DOHH2 (cell line): ENCODE data around the gene SMYD2.

Experiments used
- H3F3A ChIP-seq: fragments of 200-600 bp; sonication (generic), shearing (Covaris generic); 2 replicates; pipeline ENCODE4 v1.6.0; 2016; ENCODE audit warnings: antibody characterized with exemption, mild to moderate bottlenecking; ENCODE audit not compliant: control insufficient read depth, insufficient read depth
- H3K27ac ChIP-seq: fragments of 200-600 bp; sonication (generic); 2 replicates; pipeline ENCODE4 v1.5.1; 2014; ENCODE audit warnings: low read depth, mild to moderate bottlenecking, low read length, moderate library complexity
- H3K27me3 ChIP-seq: fragments of 200-600 bp; sonication (generic); 2 replicates; pipeline ENCODE4 v1.6.1; 2014; ENCODE audit warnings: mild to moderate bottlenecking, low read length, mixed read lengths; ENCODE audit not compliant: control insufficient read depth
- H3K36me3 ChIP-seq: fragments of 200-600 bp; sonication (generic); 2 replicates; pipeline ENCODE4 v1.6.1; 2014; ENCODE audit warnings: mild to moderate bottlenecking, low read length, moderate library complexity, mixed read lengths; ENCODE audit not compliant: control insufficient read depth
- H3K4me1 ChIP-seq: fragments of 200-600 bp; sonication (generic); 2 replicates; pipeline ENCODE4 v1.6.1; 2014; ENCODE audit warnings: mild to moderate bottlenecking, low read length, mixed read lengths; ENCODE audit not compliant: control insufficient read depth
- H3K4me2 ChIP-seq: fragments of 200-600 bp; sonication (generic); 2 replicates; pipeline ENCODE4 v1.6.0; 2014; ENCODE audit warnings: mild to moderate bottlenecking, low read length, moderate library complexity
- H3K4me3 ChIP-seq: fragments of 200-600 bp; sonication (generic); 2 replicates; pipeline ENCODE4 v1.5.1; 2014; ENCODE audit warnings: mild to moderate bottlenecking, low read length, mixed read lengths
- H3K79me2 ChIP-seq: fragments of 200-600 bp; sonication (generic); 2 replicates; pipeline ENCODE4 v1.6.1; 2014; ENCODE audit warnings: mild to moderate bottlenecking, low read length, mixed read lengths; ENCODE audit not compliant: control insufficient read depth
- H3K9me2 ChIP-seq: fragments of 200-600 bp; sonication (generic); replicated peaks from 2 replicates; pipeline ENCODE4 v1.6.1; 2014; ENCODE audit warnings: mild to moderate bottlenecking, low read length, mixed read lengths; ENCODE audit not compliant: control insufficient read depth
- H3K9me3 ChIP-seq: fragments of 200-600 bp; sonication (generic); 2 replicates; pipeline ENCODE4 v1.6.1; 2014; ENCODE audit warnings: antibody characterized with exemption, low read length, mixed read lengths; ENCODE audit not compliant: control insufficient read depth, insufficient read depth
- H4K20me1 ChIP-seq: fragments of 200-600 bp; sonication (generic); 2 replicates; pipeline ENCODE4 v1.6.0; 2014; ENCODE audit warnings: low read depth, mild to moderate bottlenecking, antibody characterized with exemption, low read length, moderate library complexity; ENCODE audit not compliant: control insufficient read depth, insufficient read depth
- EZH2phosphoT487 ChIP-seq: fragments of 200-600 bp; sonication (generic); IDR thresholded peaks from 2 replicates; pipeline ENCODE4 v1.6.1; 2017; ENCODE audit warnings: borderline replicate concordance, mild to moderate bottlenecking, antibody characterized with exemption, low read length, moderate library complexity, mixed read lengths
- TF ChIP-seq, protein P1 (sequence below): fragments of 200-600 bp; sonication (generic); IDR thresholded peaks from one replicate; pipeline ENCODE4 v1.5.1; 2014; ENCODE audit warnings: antibody characterized with exemption, mild to moderate bottlenecking, low read depth, low read length; ENCODE audit not compliant: poor library complexity, severe bottlenecking

The SMYD2 gene

DNA sequence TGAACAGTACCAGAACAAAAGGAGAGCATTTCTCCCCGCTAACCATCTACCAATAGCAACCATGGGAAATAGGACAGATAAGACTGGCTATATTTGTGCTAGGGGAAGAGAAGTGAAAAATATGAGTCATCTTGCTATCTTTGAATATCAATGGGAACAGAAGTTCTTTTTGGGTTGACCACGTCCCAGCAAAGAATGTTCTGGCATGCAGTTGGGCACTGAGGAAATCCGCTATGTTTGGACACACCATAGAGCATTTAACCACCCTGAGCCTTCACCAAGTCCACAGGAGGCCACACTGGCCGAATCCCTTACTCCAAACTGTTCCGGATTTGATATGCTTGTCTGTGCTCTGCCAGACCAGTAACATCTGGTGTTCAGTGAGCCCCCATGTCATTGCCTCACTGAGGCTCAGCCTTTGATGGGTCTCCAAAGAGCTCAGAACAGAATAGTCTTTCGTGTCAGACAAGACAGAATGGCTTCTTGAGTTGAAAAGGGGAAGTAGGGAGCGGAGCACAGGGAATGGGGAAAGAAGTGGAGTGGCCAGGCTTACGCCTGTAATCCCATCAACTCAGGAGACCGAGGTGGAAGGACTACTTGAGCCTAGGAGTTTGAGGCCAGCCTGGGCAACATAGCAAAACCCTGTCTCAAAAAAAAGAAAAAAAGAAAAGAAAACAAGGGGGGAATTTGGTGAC lies 81.4 kb downstream of the SMYD2 start:
- Histone ChIP-seq H3K79me2 (no peaks in the 10 kb centered on the region), H3F3A (no peaks in the 10 kb centered on the region), H3K27me3 (no peaks in the 10 kb centered on the region; the same call in 1 of the 2 replicates), H3K36me3 (no peaks in the 10 kb centered on the region), H3K9me3 (no peaks in the 10 kb centered on the region), H3K4me3 (no peak overlapping the region), H4K20me1 (no peaks in the 10 kb centered on the region), H3K27ac (no peak overlapping the region), H3K9me2 (no peaks in the 10 kb centered on the region), H3K4me2 (no peak overlapping the region), H3K4me1 (no peaks in the 10 kb centered on the region)
- TF ChIP-seq, protein P1, sequence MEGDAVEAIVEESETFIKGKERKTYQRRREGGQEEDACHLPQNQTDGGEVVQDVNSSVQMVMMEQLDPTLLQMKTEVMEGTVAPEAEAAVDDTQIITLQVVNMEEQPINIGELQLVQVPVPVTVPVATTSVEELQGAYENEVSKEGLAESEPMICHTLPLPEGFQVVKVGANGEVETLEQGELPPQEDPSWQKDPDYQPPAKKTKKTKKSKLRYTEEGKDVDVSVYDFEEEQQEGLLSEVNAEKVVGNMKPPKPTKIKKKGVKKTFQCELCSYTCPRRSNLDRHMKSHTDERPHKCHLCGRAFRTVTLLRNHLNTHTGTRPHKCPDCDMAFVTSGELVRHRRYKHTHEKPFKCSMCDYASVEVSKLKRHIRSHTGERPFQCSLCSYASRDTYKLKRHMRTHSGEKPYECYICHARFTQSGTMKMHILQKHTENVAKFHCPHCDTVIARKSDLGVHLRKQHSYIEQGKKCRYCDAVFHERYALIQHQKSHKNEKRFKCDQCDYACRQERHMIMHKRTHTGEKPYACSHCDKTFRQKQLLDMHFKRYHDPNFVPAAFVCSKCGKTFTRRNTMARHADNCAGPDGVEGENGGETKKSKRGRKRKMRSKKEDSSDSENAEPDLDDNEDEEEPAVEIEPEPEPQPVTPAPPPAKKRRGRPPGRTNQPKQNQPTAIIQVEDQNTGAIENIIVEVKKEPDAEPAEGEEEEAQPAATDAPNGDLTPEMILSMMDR = no peak
- no peak for TF ChIP-seq EZH2phosphoT487

DNA sequence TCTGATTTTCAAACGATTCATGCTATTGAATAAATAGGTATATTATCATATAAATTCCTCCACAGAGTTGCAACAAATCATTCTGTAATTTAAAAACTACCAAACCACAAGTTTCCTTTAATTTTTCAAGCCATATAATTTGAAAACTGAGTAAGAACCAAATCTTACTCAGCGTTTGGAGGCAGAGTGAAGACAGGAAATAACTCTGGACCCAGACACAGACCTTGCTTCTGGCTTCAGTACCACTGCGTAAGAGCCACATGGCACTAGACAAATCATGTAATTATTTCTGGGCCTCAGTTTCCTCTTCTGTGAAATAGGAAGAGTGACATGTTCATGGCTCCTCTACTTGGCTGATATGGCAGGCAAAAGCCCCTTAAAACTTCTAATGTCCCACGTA lies 82.4 kb downstream of the SMYD2 start:
- no peaks in the 10 kb centered on the region for H4K20me1 ChIP-seq
- no peak overlapping the region for H3K4me3 ChIP-seq
- no peaks in the 10 kb centered on the region for H3F3A ChIP-seq
- H3K9me3 ChIP-seq = no peaks in the 10 kb centered on the region
- H3K36me3 ChIP-seq = no peaks in the 10 kb centered on the region
- no peak overlapping the region for H3K4me2 ChIP-seq
- no peaks in the 10 kb centered on the region for H3K4me1 ChIP-seq
- no peaks in the 10 kb centered on the region for H3K9me2 ChIP-seq
- no peak overlapping the region for H3K27ac ChIP-seq
- no peaks in the 10 kb centered on the region; the same call in 1 of the 2 replicates for H3K27me3 ChIP-seq
- TF ChIP-seq, protein P1 = no peak
- no peak for TF ChIP-seq EZH2phosphoT487
- no peaks in the 10 kb centered on the region for H3K79me2 ChIP-seq

DNA sequence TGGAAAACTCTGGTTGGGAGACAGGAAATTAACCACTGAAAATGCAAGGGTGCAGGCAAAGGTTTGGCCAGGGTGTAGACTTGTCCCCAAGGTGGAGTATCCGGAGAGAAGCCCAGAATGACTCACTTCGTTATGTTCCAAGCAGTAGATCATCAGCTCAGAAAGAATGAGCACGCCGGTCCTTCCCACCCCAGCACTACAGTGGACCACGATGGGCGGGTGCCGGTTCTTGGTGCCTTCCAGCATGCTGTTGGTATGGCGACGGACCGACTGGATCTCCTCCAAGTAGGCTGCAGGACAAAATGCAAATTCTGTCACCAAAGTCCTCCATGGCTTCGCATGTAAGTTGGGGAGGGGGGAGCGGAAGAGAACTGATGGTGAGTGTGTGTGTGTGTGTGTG lies 83.4 kb downstream of the SMYD2 start:
- no peaks in the 10 kb centered on the region for H3K4me1 ChIP-seq
- H3K9me3 ChIP-seq = no peaks in the 10 kb centered on the region
- no peaks in the 10 kb centered on the region for H3F3A ChIP-seq
- H3K27me3 ChIP-seq = no peaks in the 10 kb centered on the region; the same call in 1 of the 2 replicates
- TF ChIP-seq, protein P1 = no peak
- TF ChIP-seq EZH2phosphoT487 = no peak
- no peak overlapping the region for H3K4me3 ChIP-seq
- H3K36me3 ChIP-seq = no peaks in the 10 kb centered on the region
- H4K20me1 ChIP-seq = no peaks in the 10 kb centered on the region
- H3K27ac ChIP-seq = no peak overlapping the region
- H3K4me2 ChIP-seq = no peak overlapping the region
- H3K79me2 ChIP-seq = no peaks in the 10 kb centered on the region
- H3K9me2 ChIP-seq = no peaks in the 10 kb centered on the region
